ENCODE measurements around the gene ATP5PD. TPM values are rescaled to one million over a fixed set of nuclear protein-coding genes. Genes with fewer than 3 reads are reported as not detected.
"Not testable (repeated sequence)": the region's sequence is repeated elsewhere in the genome, so short reads cannot be mapped to it uniquely, and the experiment has no call there.

Gene ATP5PD
- total and polyA plus RNA-seq, 10 donors, result 124 to 312 (median 153) TPM

- H3K9me3 ChIP-seq, result no peaks in the 10 kb centered on the region
- WGBS, 5 donors, result 68 to 86% (median 75%) methylated on average over 5 of the region's 5 CpGs
- no peak overlapping the region for H3K27ac ChIP-seq
- intact Hi-C loops (cut with DNase I; ENCODE audit: low total_unique reads), result no loop called here
- no peak overlapping the region for H3K4me3 ChIP-seq
- H3K4me1 ChIP-seq, result peaks cover 14 to 50% (median 25%) of the 10 kb centered on the region in 6 donors
- peak; percentile 30 for DNase-seq
- H3K36me3 ChIP-seq, result no peaks in the 10 kb centered on the region
- H3K27me3 ChIP-seq (replicated peaks in 1 of 7), result no peaks in the 10 kb centered on the region
- TF ChIP-seq, protein P1, sequence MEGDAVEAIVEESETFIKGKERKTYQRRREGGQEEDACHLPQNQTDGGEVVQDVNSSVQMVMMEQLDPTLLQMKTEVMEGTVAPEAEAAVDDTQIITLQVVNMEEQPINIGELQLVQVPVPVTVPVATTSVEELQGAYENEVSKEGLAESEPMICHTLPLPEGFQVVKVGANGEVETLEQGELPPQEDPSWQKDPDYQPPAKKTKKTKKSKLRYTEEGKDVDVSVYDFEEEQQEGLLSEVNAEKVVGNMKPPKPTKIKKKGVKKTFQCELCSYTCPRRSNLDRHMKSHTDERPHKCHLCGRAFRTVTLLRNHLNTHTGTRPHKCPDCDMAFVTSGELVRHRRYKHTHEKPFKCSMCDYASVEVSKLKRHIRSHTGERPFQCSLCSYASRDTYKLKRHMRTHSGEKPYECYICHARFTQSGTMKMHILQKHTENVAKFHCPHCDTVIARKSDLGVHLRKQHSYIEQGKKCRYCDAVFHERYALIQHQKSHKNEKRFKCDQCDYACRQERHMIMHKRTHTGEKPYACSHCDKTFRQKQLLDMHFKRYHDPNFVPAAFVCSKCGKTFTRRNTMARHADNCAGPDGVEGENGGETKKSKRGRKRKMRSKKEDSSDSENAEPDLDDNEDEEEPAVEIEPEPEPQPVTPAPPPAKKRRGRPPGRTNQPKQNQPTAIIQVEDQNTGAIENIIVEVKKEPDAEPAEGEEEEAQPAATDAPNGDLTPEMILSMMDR (IDR thresholded peaks at IDR 0.05 in 8 of 11, conservative IDR thresholded peaks at IDR 0.05 in 3 of 11), result no peak
- TF ChIP-seq POLR2AphosphoS5 (IDR thresholded peaks at IDR 0.05) (no peak), POLR2A (IDR thresholded peaks at IDR 0.05) (no peak)
These were observed 26.9 kb upstream of the ATP5PD start for GRCh38 chr17:75073618-75074047.

DNA sequence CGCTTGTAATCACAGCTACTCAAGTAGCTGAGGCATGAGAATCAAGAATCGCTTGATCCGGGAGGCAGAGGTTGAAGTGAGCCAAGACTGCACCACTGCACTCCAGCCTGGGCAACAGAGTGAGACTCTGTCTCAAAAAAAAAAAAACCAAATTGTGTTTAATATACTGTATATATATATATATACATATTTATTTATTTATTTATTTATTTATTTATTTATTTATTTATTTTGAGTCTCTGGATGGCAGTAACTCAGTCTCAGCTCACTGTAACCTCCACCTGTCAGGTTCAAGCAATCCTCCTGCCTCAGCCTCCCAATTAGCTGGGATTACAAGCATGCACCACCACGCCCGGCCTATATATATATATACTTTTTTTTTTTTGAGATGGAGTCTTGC, 26.1 kb upstream of the ATP5PD start:
- H3K36me3 ChIP-seq; DNase-seq; intact Hi-C loops (cut with DNase I; ENCODE audit: low total_unique reads); H3K27ac ChIP-seq; H3K9me3 ChIP-seq; H3K4me3 ChIP-seq; H3K27me3 ChIP-seq (replicated peaks in 1 of 7): not testable (repeated sequence)
- WGBS, 5 donors, result 94 to 99% (median 98%) methylated on average over 5 of the region's 5 CpGs
- H3K4me1 ChIP-seq, result peaks cover 7 to 45% (median 18%) of the 10 kb centered on the region in 6 donors

GRCh38 chr17:75071478-75072271, 24.9 kb upstream of the ATP5PD start:
- H3K27ac ChIP-seq; H3K9me3 ChIP-seq; H3K4me3 ChIP-seq; intact Hi-C loops (cut with DNase I; ENCODE audit: low total_unique reads); H3K36me3 ChIP-seq; H3K27me3 ChIP-seq (replicated peaks in 1 of 7); DNase-seq: not testable (repeated sequence)
- whole genome bisulfite sequencing, 5 donors, result 84 to 89% (median 88%) methylated on average over 8 of the region's 8 CpGs
- H3K4me1 ChIP-seq, result peaks cover 0 to 37% (median 6%) of the 10 kb centered on the region in 6 donors

- no peak overlapping the region for H3K4me3 ChIP-seq
- TF ChIP-seq POLR2A (IDR thresholded peaks at IDR 0.05), result no peak
- TF ChIP-seq, protein P1 (IDR thresholded peaks at IDR 0.05 in 8 of 11, conservative IDR thresholded peaks at IDR 0.05 in 3 of 11), result peak in 3 of 11 experiments; percentile 11 to 24 (median 13)
- DNase-seq, result peak; percentile 33
- 88 to 95% (median 92%) methylated on average over 2 of the region's 2 CpGs for WGBS, 5 donors
- intact Hi-C loops (cut with DNase I; ENCODE audit: low total_unique reads), result no loop called here
- peaks cover 0 to 9% (median 4%) of the 10 kb centered on the region in 6 donors for H3K36me3 ChIP-seq
- H3K27me3 ChIP-seq (replicated peaks in 1 of 7), result no peaks in the 10 kb centered on the region
- no peaks in the 10 kb centered on the region for H3K9me3 ChIP-seq
- no peak overlapping the region for H3K27ac ChIP-seq
- H3K4me1 ChIP-seq, result peaks cover 0 to 33% (median 2%) of the 10 kb centered on the region in 6 donors
These were observed 23.0 kb upstream of the ATP5PD start for GRCh38 chr17:75069783-75070182.

GRCh38 chr17:75068750-75069149, 22.0 kb upstream of the ATP5PD start:
- no peak for DNase-seq
- TF ChIP-seq POLR2AphosphoS5 (IDR thresholded peaks at IDR 0.05), result no peak
- TF ChIP-seq, protein P1 (IDR thresholded peaks at IDR 0.05 in 8 of 11, conservative IDR thresholded peaks at IDR 0.05 in 3 of 11), result no peak
- TF ChIP-seq POLR2A (IDR thresholded peaks at IDR 0.05), result no peak
- intact Hi-C loops (cut with DNase I; ENCODE audit: low total_unique reads), result no loop called here
- WGBS, 5 donors, result 85 to 90% (median 86%) methylated on average over 8 of the region's 8 CpGs
- Histone ChIP-seq H3K27me3 (replicated peaks in 1 of 7) (no peaks in the 10 kb centered on the region), H3K36me3 (peaks cover 0 to 20% (median 14%) of the 10 kb centered on the region in 6 donors), H3K4me1 (peaks cover 0 to 23% (median 2%) of the 10 kb centered on the region in 6 donors), H3K27ac (no peak overlapping the region), H3K9me3 (no peaks in the 10 kb centered on the region), H3K4me3 (no peak overlapping the region)

All from spleen (tissue), 11 donors.